ENCODE data around the gene KCNN4. TPM values are rescaled to one million over a fixed set of nuclear protein-coding genes. Genes with fewer than 3 reads are reported as not detected.

KCNN4 gene
- total and polyA plus RNA-seq, 10 of the 15 experiments (the other 5 are each of a cell fraction or from before 2014, with no cell fraction given): 1.4 to 112 (median 77.9) TPM

- TF ChIP-seq CBX3 (IDR thresholded peaks at IDR 0.05; ENCODE audit: borderline replicate concordance, low read depth): no peak
- no peak for TF ChIP-seq RBBP5 (conservative IDR thresholded peaks at IDR 0.05)
- peak; percentile 74 for TF ChIP-seq BACH1 (IDR thresholded peaks at IDR 0.05; ENCODE audit: borderline replicate concordance)
- peak; percentile 53; the same call in 1 of the 2 replicates for TF ChIP-seq SREBF2 (IDR thresholded peaks at IDR 0.05; ENCODE audit: low read length)
- TF ChIP-seq NR2F1 (conservative IDR thresholded peaks at IDR 0.05): peak; percentile 90
- TF ChIP-seq HDAC2 (IDR thresholded peaks at IDR 0.05): no peak
- peak; percentile 95 for TF ChIP-seq CHD2 (IDR thresholded peaks at IDR 0.05; ENCODE audit: borderline replicate concordance, low read depth, low read length)
- TF ChIP-seq RAD21 (IDR thresholded peaks at IDR 0.05; ENCODE audit: insufficient read depth, low read depth, low read length): no peak
- TF ChIP-seq, protein P1, sequence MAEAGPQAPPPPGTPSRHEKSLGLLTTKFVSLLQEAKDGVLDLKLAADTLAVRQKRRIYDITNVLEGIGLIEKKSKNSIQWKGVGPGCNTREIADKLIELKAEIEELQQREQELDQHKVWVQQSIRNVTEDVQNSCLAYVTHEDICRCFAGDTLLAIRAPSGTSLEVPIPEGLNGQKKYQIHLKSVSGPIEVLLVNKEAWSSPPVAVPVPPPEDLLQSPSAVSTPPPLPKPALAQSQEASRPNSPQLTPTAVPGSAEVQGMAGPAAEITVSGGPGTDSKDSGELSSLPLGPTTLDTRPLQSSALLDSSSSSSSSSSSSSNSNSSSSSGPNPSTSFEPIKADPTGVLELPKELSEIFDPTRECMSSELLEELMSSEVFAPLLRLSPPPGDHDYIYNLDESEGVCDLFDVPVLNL (IDR thresholded peaks at IDR 0.05; ENCODE audit: low read depth, low read length): no peak
- TF ChIP-seq, protein P2, sequence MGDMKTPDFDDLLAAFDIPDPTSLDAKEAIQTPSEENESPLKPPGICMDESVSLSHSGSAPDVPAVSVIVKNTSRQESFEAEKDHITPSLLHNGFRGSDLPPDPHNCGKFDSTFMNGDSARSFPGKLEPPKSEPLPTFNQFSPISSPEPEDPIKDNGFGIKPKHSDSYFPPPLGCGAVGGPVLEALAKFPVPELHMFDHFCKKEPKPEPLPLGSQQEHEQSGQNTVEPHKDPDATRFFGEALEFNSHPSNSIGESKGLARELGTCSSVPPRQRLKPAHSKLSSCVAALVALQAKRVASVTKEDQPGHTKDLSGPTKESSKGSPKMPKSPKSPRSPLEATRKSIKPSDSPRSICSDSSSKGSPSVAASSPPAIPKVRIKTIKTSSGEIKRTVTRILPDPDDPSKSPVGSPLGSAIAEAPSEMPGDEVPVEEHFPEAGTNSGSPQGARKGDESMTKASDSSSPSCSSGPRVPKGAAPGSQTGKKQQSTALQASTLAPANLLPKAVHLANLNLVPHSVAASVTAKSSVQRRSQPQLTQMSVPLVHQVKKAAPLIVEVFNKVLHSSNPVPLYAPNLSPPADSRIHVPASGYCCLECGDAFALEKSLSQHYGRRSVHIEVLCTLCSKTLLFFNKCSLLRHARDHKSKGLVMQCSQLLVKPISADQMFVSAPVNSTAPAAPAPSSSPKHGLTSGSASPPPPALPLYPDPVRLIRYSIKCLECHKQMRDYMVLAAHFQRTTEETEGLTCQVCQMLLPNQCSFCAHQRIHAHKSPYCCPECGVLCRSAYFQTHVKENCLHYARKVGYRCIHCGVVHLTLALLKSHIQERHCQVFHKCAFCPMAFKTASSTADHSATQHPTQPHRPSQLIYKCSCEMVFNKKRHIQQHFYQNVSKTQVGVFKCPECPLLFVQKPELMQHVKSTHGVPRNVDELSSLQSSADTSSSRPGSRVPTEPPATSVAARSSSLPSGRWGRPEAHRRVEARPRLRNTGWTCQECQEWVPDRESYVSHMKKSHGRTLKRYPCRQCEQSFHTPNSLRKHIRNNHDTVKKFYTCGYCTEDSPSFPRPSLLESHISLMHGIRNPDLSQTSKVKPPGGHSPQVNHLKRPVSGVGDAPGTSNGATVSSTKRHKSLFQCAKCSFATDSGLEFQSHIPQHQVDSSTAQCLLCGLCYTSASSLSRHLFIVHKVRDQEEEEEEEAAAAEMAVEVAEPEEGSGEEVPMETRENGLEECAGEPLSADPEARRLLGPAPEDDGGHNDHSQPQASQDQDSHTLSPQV (IDR thresholded peaks at IDR 0.05): no peak
- TF ChIP-seq NR2C1 (IDR thresholded peaks at IDR 0.05): peak; percentile 55; the same call in 1 of the 2 replicates
- TF ChIP-seq RAD51 (IDR thresholded peaks at IDR 0.05): no peak
- no peak; the same call in 1 of the 2 replicates for TF ChIP-seq RCOR1 (conservative IDR thresholded peaks at IDR 0.05; ENCODE audit: low read depth, low read length)
- TF ChIP-seq LARP7 (IDR thresholded peaks at IDR 0.05): peak; percentile 77; the same call in 1 of the 2 replicates
- TF ChIP-seq JUND (IDR thresholded peaks at IDR 0.05; ENCODE audit: low read depth, low read length): 0 out of 2 replicates have a peak, but pooled peaks have one; percentile 6
- TF ChIP-seq, protein P3, sequence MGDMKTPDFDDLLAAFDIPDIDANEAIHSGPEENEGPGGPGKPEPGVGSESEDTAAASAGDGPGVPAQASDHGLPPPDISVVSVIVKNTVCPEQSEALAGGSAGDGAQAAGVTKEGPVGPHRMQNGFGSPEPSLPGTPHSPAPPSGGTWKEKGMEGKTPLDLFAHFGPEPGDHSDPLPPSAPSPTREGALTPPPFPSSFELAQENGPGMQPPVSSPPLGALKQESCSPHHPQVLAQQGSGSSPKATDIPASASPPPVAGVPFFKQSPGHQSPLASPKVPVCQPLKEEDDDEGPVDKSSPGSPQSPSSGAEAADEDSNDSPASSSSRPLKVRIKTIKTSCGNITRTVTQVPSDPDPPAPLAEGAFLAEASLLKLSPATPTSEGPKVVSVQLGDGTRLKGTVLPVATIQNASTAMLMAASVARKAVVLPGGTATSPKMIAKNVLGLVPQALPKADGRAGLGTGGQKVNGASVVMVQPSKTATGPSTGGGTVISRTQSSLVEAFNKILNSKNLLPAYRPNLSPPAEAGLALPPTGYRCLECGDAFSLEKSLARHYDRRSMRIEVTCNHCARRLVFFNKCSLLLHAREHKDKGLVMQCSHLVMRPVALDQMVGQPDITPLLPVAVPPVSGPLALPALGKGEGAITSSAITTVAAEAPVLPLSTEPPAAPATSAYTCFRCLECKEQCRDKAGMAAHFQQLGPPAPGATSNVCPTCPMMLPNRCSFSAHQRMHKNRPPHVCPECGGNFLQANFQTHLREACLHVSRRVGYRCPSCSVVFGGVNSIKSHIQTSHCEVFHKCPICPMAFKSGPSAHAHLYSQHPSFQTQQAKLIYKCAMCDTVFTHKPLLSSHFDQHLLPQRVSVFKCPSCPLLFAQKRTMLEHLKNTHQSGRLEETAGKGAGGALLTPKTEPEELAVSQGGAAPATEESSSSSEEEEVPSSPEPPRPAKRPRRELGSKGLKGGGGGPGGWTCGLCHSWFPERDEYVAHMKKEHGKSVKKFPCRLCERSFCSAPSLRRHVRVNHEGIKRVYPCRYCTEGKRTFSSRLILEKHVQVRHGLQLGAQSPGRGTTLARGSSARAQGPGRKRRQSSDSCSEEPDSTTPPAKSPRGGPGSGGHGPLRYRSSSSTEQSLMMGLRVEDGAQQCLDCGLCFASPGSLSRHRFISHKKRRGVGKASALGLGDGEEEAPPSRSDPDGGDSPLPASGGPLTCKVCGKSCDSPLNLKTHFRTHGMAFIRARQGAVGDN (IDR thresholded peaks at IDR 0.05): peak; percentile 72
- TF ChIP-seq HDAC6 (IDR thresholded peaks at IDR 0.05; ENCODE audit: unreplicated experiment): no peak
- TF ChIP-seq DPF2 (IDR thresholded peaks at IDR 0.05): 0 out of 2 replicates have a peak, but pooled peaks have one; percentile 74
- no peak for TF ChIP-seq CBX5 (IDR thresholded peaks at IDR 0.05; ENCODE audit: low read depth)
- peak; percentile 59 for TF ChIP-seq SMAD5 (IDR thresholded peaks at IDR 0.05; ENCODE audit: low read depth)
- TF ChIP-seq HCFC1 (IDR thresholded peaks at IDR 0.05; ENCODE audit: low read length): no peak; the same call in 1 of the 2 replicates
- TF ChIP-seq MYB (IDR thresholded peaks at IDR 0.05; ENCODE audit: borderline replicate concordance, low read depth, low read length): no peak
Measured at GRCh38 chr19:43754503-43755255, 26.1 kb downstream of the KCNN4 start, which contains the start of gene SMG9 (continued).
